Osteoblast (primary cell): ENCODE measurements around the gene RHEBL1. TPM values are rescaled to one million over a fixed set of nuclear protein-coding genes. Genes with fewer than 3 reads are reported as not detected.

ENCODE experiments used
- DNase-seq: peaks from one replicate; pipeline ENCODE4 v3.0.0; 2011; ENCODE audit warnings: low spot score, mixed read lengths; ENCODE audit not compliant: insufficient read length; ENCODE audit errors: missing footprints
- H2AFZ ChIP-seq: 2 replicates; pipeline ENCODE4 v1.6.0; 2011; ENCODE audit warnings: mild to moderate bottlenecking, low read length
- H3K27ac ChIP-seq: 2 replicates; pipeline ENCODE4 v1.5.1; 2011; ENCODE audit warnings: mild to moderate bottlenecking, low read depth, low read length, moderate library complexity
- H3K27me3 ChIP-seq: 2 replicates; pipeline ENCODE4 v1.6.0; 2012; ENCODE audit warnings: mild to moderate bottlenecking, control low read depth, inconsistent platforms, low read length, moderate library complexity; ENCODE audit not compliant: insufficient read depth
- H3K36me3 ChIP-seq: 2 replicates; pipeline ENCODE4 v1.5.1; 2011; ENCODE audit warnings: mild to moderate bottlenecking, low read length, control low read depth, moderate library complexity; ENCODE audit not compliant: insufficient read depth
- H3K4me1 ChIP-seq: 2 replicates; pipeline ENCODE4 v1.5.1; 2011; ENCODE audit warnings: mild to moderate bottlenecking, low read length, control low read depth, moderate library complexity; ENCODE audit not compliant: insufficient read depth
- H3K4me2 ChIP-seq: 2 replicates; pipeline ENCODE4 v1.6.0; 2011; ENCODE audit warnings: mild to moderate bottlenecking, low read length; ENCODE audit not compliant: insufficient read depth
- H3K4me3 ChIP-seq: fragments of 200-600 bp; sonication (generic); 3 replicates; pipeline ENCODE4 v1.5.1; 2012; ENCODE audit warnings: mild to moderate bottlenecking, low read length, inconsistent platforms; ENCODE audit not compliant: insufficient read depth
- H3K79me2 ChIP-seq: 2 replicates; pipeline ENCODE4 v1.6.0; 2012; ENCODE audit warnings: mild to moderate bottlenecking, low read length, control low read depth, inconsistent platforms; ENCODE audit not compliant: insufficient read depth
- H3K9me3 ChIP-seq: 2 replicates; pipeline ENCODE4 v1.5.1; 2011; ENCODE audit warnings: low read depth, low read length, control low read depth
- H4K20me1 ChIP-seq: 2 replicates; pipeline ENCODE4 v1.6.0; 2012; ENCODE audit warnings: mild to moderate bottlenecking, low read length, control low read depth; ENCODE audit not compliant: insufficient read depth
- total RNA-seq: library from RNA; depleted of rRNA; stranded (reverse); fragments of >200 nt; gene quantifications from 2 replicates; pipeline ENCODE4 v1.2.3, GENCODE V29; 2012
- TF ChIP-seq, protein P1 (sequence below): IDR thresholded peaks from 2 replicates; pipeline ENCODE4 v1.5.1; 2011; ENCODE audit warnings: mild to moderate bottlenecking, low read depth, low read length, moderate library complexity; ENCODE audit errors: extremely low read depth

Gene RHEBL1
- total RNA-seq, 1 donor = 0.72 TPM

DNA sequence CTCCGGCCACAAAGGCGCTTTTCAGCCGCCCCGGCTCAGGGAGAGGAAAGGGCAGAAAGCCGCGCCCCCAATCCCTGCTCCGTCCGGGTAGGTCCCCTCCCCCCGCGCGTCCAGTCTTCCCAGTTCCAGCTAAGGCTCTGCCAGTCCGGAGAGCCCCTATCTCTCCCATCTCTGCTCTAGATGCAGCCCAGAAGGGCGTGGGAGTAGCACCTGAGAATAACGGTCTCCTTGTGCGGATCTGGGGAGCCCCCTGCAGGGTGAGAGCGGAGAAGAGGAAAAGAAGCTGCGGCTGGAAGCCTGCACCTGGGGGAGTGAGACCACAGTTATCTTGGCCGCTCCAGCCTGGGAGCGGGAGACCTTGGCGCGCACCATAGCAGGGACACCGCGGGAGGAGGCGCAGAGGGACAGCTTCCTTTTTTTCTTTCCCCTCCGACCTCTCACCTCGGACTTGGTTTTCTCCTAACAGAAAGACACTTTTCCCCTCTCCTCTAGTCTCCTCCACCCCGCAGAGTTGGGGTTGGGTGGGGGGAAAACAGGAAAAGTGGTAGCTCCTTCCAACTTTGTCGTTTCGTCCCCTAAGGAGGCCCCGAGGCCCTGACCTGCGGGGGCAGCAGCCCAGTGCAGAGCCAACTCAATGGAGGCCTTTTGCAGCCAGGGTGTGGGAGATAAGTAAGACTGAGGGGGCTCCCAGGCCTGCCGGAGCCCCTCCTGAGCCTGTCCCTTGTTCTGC is 22.5 kb upstream of the RHEBL1 start:
- Histone ChIP-seq H3K4me1 (peaks cover 11% of the 10 kb centered on the region), H3K9me3 (no peaks in the 10 kb centered on the region), H3K27ac (no peak overlapping the region), H3K36me3 (peaks cover 8% of the 10 kb centered on the region), H3K79me2 (no peaks in the 10 kb centered on the region), H4K20me1 (peaks cover 2% of the 10 kb centered on the region), H3K4me2 (peak overlapping the region; percentile 72), H2AFZ (peak overlapping the region; percentile 46), H3K4me3 (peak overlapping the region; percentile 55), H3K27me3 (peaks cover 53% of the 10 kb centered on the region)
- TF ChIP-seq, protein P1, sequence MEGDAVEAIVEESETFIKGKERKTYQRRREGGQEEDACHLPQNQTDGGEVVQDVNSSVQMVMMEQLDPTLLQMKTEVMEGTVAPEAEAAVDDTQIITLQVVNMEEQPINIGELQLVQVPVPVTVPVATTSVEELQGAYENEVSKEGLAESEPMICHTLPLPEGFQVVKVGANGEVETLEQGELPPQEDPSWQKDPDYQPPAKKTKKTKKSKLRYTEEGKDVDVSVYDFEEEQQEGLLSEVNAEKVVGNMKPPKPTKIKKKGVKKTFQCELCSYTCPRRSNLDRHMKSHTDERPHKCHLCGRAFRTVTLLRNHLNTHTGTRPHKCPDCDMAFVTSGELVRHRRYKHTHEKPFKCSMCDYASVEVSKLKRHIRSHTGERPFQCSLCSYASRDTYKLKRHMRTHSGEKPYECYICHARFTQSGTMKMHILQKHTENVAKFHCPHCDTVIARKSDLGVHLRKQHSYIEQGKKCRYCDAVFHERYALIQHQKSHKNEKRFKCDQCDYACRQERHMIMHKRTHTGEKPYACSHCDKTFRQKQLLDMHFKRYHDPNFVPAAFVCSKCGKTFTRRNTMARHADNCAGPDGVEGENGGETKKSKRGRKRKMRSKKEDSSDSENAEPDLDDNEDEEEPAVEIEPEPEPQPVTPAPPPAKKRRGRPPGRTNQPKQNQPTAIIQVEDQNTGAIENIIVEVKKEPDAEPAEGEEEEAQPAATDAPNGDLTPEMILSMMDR = peak; percentile 29
- DNase-seq = peak; percentile 95

DNA sequence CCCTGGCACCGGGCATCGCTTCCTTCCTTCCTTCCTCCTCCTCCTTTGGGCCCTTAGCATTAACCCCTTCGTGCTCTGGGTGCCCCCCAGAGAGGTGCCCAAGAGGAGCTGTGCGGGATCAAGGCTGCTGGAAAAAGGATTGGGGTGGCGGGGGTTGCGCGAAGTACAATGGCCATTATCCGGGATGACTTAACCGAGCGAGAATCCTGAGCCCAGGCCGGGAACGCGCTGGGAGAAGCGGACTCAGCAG is 22.0 kb upstream of the RHEBL1 start:
- H3K4me3 ChIP-seq = peak overlapping the region; percentile 55
- H3K79me2 ChIP-seq = no peaks in the 10 kb centered on the region
- H3K9me3 ChIP-seq = no peaks in the 10 kb centered on the region
- peaks cover 3% of the 10 kb centered on the region for H3K36me3 ChIP-seq
- peaks cover 11% of the 10 kb centered on the region for H3K4me1 ChIP-seq
- H4K20me1 ChIP-seq = peaks cover 2% of the 10 kb centered on the region
- H3K4me2 ChIP-seq = peak overlapping the region; percentile 72
- peaks cover 53% of the 10 kb centered on the region for H3K27me3 ChIP-seq
- H3K27ac ChIP-seq = no peak overlapping the region
- H2AFZ ChIP-seq = peak overlapping the region; percentile 46
- TF ChIP-seq, protein P1 = no peak
- no peak for DNase-seq

DNA sequence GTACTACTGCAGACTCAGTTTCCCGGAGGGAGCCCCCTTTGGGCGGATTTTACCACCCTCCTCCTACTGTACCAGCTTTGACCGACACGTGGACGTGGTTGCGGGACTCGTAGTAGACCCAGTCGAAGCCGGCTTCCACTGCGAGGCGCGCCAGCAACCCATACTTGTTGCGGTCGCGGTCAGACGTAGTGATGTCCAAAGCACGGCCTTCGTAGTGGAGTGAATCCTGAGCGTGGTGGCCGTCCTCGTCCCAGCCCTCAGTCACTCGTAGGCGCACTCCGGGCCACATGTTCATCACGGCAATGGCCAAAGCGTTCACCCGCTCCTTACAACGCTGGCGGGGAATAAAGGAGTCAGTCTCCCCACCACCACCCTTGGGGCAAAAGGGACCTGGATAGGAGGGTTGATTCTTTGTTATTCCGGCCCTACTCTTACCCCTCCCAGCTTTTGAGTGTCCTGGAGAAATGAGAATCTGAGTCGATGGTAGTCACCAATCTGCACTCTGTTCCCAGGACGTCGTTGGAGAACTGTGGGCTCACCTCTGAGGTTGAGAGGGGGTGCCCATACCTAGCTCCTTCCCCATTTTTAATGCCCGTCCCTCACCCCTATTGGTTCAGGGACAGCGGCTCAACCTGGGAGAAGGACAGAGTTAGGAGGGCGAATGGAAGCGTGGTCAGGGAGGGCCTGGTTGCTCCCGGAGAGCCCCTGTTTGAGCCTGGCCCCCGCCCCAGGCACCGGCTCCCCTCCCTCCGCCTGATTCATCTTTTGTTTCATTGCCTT is 21.5 kb upstream of the RHEBL1 start:
- Histone ChIP-seq H3K9me3 (no peaks in the 10 kb centered on the region), H4K20me1 (peaks cover 2% of the 10 kb centered on the region), H3K4me3 (peak overlapping the region; percentile 55), H2AFZ (no peak overlapping the region), H3K4me2 (peak overlapping the region; percentile 72), H3K27ac (no peak overlapping the region), H3K27me3 (peaks cover 53% of the 10 kb centered on the region), H3K79me2 (no peaks in the 10 kb centered on the region), H3K4me1 (peaks cover 11% of the 10 kb centered on the region), H3K36me3 (no peaks in the 10 kb centered on the region)
- peak; percentile 55 for DNase-seq
- TF ChIP-seq, protein P1 = no peak
